Mammary epithelial cell (primary cell): ENCODE results near the gene TIMM10B.

Source experiments
- EZH2 ChIP-seq: IDR thresholded peaks from 2 replicates; pipeline ENCODE4 v1.6.1; 2012; ENCODE audit warnings: low read length, inconsistent platforms, borderline replicate concordance
- TF ChIP-seq, protein P1 (sequence below), 2 donors: IDR thresholded peaks in 1 of 2; conservative IDR thresholded peaks in 1 of 2; 2 replicates each; pipeline ENCODE4 v1.5.1; 2011 to 2012; ENCODE audit warnings: inconsistent platforms in 2 of 2, low read length in 2 of 2, mild to moderate bottlenecking in 2 of 2, control low read depth in 1 of 2, low read depth in 1 of 2; ENCODE audit not compliant: insufficient read depth in 1 of 2; ENCODE audit errors: extremely low read depth in 1 of 2

DNA sequence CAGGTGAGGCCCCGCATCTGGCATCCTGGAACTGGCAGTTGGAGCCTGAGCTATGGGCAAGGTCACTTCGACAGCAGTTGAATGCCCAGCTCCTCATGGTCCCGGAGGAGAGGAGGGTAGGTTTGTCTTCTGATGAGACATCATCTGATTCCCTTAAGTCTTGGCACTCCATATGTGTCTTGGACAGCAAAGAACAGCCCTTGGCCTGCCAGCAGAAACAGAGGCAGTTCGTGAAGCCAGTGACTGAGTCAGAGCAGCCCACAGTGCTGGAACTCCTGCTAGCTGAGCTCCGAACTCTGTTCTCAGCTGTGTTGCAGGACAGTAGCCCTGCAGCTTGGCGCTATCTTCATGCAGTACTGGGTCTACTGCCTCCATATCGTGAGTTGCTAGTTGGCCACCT, 16.8 kb downstream of the TIMM10B start:
- TF ChIP-seq, protein P1, sequence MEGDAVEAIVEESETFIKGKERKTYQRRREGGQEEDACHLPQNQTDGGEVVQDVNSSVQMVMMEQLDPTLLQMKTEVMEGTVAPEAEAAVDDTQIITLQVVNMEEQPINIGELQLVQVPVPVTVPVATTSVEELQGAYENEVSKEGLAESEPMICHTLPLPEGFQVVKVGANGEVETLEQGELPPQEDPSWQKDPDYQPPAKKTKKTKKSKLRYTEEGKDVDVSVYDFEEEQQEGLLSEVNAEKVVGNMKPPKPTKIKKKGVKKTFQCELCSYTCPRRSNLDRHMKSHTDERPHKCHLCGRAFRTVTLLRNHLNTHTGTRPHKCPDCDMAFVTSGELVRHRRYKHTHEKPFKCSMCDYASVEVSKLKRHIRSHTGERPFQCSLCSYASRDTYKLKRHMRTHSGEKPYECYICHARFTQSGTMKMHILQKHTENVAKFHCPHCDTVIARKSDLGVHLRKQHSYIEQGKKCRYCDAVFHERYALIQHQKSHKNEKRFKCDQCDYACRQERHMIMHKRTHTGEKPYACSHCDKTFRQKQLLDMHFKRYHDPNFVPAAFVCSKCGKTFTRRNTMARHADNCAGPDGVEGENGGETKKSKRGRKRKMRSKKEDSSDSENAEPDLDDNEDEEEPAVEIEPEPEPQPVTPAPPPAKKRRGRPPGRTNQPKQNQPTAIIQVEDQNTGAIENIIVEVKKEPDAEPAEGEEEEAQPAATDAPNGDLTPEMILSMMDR (conservative IDR thresholded peaks at IDR 0.05 in 1 of 2, IDR thresholded peaks at IDR 0.05 in 1 of 2; ENCODE audit: extremely low read depth in 1 of 2, insufficient read depth in 1 of 2, low read depth in 1 of 2, low read length in 2 of 2), result no peak
- TF ChIP-seq EZH2, result no peak
